ENCODE results near the gene DHX57.

GRCh38 chr2:38747819-38748218, 127.9 kb downstream of the DHX57 start:
- TF ChIP-seq SP1 (IDR thresholded peaks at IDR 0.05) (no peak), FOXM1 (IDR thresholded peaks at IDR 0.05; ENCODE audit: borderline replicate concordance) (no peak), BHLHE40 (IDR thresholded peaks at IDR 0.05; ENCODE audit: borderline replicate concordance) (no peak), FOXK2 (IDR thresholded peaks at IDR 0.05) (no peak), TARDBP (IDR thresholded peaks at IDR 0.05) (no peak), FOXA1 (IDR thresholded peaks at IDR 0.05) (no peak), L3MBTL2 (conservative IDR thresholded peaks at IDR 0.05) (no peak), ARNT (IDR thresholded peaks at IDR 0.05) (no peak), SUZ12 (IDR thresholded peaks at IDR 0.05) (no peak)
- TF ChIP-seq, protein P1, sequence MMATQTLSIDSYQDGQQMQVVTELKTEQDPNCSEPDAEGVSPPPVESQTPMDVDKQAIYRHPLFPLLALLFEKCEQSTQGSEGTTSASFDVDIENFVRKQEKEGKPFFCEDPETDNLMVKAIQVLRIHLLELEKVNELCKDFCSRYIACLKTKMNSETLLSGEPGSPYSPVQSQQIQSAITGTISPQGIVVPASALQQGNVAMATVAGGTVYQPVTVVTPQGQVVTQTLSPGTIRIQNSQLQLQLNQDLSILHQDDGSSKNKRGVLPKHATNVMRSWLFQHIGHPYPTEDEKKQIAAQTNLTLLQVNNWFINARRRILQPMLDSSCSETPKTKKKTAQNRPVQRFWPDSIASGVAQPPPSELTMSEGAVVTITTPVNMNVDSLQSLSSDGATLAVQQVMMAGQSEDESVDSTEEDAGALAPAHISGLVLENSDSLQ (IDR thresholded peaks at IDR 0.05): no peak
